GM19023 (cell line): ENCODE data around the gene ISX.

Experiments used
- ATAC-seq: cut with Tn5 transposase; IDR thresholded peaks from one replicate; pipeline ENCODE4 v1.9.1; 2021; ENCODE audit warnings: mild to moderate bottlenecking, moderate library complexity; ENCODE audit not compliant: unreplicated experiment

ISX gene

DNA sequence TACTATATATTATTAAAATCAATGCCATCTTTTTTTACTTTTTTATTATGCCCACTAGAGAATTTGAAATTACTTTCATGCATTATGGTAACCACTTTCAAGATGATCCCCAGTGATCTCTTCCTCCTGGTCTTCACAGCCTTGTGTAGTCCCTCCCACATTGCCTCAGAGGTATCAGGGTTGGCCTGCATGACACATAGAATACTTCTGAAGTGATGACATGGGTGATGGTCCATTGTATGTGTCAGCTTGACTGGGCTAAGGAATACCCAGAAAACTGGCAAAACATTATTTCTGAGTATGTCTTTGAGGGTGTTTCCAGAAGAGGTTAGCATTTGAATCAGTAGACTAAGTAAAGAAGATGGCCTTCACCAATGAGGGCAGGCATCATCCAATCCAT is 14.2 kb upstream of the ISX start:
- ATAC-seq, result no peak

DNA sequence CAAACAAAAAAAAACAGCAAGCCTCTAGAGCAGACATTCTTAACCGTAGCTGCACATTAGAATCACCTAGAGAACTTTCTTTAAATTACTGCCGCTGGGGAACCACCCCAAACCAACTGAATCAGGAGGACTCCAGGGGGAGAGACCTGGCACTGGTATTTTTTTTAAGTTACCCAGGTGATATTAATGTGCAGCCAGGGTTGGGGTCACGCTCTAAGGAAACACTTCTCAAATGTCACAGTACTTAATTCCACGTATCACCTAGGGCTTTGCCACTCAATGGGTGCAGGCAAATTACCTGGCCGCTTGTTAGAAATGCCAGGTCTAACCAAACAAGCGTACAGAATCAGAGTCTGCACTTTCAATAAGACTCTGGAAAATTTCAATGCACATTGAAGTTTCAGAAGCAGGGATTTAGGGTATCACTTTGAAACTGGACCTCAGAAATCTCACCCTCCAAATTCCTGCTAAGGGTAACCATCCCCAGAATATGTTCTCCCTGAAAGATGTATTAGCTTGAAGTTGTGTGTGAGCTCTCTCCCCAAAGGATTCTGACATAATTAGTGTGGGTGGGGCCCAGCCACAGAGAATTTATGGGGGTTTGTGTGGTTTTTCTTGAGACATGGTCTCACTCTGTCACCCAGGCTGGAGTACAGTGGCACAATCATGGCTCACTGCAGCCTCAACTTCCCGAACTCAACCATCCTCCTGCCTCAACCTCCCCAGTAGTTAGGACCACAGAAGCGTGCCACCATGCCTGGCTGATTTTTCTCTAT is 12.7 kb upstream of the ISX start:
- no peak for ATAC-seq

- ATAC-seq, result no peak
These were observed 11.9 kb upstream of the ISX start for GRCh38 chr22:35054064-35054463.

GRCh38 chr22:35056486-35056885 is 9.5 kb upstream of the ISX start:
- ATAC-seq, result no peak

DNA sequence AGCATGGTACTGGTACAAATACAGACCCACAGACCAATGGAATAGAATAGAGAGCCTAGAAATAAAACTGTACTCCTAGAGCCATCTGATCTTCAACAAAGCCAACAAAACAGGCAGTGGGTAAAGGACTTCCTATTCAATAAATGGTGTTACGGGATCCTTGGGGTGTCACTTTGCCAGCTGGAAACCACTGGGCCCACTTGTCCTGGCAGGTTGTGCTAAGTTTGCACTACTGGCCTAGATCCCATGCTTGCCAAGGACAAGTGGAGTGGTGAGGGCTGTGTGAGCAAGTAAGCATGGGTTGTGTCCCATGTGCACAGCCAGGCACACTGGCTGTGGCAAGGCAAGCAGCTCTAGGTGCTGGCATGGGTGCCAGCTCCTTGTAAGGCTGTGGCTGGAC is 8.8 kb upstream of the ISX start:
- no peak for ATAC-seq

- ATAC-seq, result no peak
These were observed 6.3 kb upstream of the ISX start for GRCh38 chr22:35059632-35060031.

GRCh38 chr22:35064664-35065063 is 1.3 kb upstream of the ISX start:
- peak; percentile 71 for ATAC-seq

GRCh38 chr22:35065183-35065582 is 775 bp upstream of the ISX start:
- no peak for ATAC-seq

DNA sequence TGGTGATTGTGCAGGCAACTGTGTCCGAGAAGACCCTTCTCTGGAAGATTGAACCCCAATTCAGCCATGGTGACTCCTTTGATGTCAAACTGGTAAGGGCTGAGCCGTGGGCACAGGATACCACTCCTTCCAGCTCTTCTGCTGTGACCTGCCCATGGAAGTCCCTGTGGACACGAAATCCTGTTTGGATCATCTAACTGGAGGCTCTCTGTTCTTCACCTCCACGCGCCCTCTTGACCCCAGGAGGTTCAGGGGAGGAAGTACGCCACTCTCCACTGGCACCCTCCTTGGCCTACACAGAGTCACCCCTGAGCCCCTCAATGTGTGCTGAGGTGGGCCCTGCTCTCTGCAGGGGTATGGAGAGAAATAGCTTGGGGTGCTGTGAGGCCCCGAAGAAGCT is 810 bp downstream of the ISX start:
- ATAC-seq, result no peak

- ATAC-seq, result no peak
These were observed 3.6 kb downstream of the ISX start for GRCh38 chr22:35069541-35069940.

DNA sequence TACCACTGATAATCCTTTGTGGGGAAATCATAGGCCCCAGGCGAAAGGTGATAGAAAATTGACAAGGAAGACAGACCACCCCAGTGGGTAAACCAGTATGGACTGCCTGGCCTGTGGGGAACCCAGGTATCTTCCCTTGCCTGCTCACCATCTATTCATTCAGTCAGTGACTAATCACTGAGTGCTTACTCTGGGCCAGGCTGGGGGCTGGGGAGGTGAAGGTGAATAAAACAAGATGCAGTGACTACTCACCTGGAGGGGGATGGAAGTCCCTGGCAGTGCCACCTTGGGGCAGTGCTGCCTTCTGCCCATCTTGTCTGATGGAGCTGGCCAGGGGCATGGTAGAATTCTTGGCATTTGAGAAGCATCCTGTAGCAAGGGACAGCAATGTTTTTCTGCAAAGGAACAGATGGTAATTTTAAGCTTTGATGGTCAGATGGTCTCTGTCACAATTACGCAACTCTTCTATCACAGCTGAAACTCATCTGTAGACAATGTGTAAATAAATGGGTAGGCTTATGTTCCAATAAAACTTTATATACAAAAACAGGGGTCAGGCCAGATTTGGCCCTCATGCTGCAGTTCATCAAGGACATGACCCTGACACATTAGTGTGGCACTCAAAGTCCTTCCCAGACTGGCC is 4.6 kb downstream of the ISX start:
- ATAC-seq, result no peak

GRCh38 chr22:35071784-35072183 is 5.8 kb downstream of the ISX start:
- ATAC-seq, result no peak

GRCh38 chr22:35072925-35073324 is 7.0 kb downstream of the ISX start:
- no peak for ATAC-seq

GRCh38 chr22:35074583-35074982 is 8.6 kb downstream of the ISX start:
- ATAC-seq, result no peak

GRCh38 chr22:35076630-35077029 is 10.7 kb downstream of the ISX start:
- ATAC-seq, result no peak

GRCh38 chr22:35085621-35086020 is 19.7 kb downstream of the ISX start:
- no peak for ATAC-seq

DNA sequence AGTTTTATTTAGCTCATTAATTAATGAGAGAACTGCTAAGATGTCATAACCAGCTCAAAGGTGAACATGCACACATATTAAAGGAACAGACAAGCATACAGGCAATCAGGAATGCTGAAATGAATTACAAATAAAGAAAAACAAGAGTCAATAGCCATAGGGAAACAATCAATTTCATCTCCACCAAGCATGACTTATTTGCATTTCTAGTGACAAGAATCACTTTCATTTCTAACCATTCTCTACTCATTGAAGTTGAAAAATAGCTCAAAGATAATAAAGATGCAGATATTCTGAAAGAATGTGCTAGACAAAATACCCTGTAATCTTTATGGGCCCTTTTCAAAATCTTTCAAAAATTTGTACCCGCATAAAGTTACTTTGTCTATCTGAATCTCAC is 23.2 kb downstream of the ISX start:
- no peak for ATAC-seq

DNA sequence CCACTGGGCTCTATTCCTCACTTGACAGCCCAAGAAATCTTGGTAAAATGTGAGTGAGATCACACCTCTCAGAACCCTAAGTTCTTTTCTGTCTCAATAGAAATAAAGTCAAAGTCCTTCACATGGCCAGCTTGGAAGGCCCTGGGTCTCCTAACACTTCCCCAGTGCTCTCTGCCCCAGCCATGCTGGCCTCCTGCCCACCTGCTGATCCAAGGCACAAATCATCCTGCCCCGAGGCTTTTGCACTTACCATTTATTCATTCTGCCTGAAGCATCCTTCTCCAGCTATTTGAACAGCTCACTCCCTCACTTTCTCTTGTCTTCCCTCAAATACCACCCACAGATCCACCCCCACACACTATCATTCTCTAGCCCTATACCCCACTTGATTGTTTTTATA is 26.4 kb downstream of the ISX start:
- ATAC-seq, result no peak

DNA sequence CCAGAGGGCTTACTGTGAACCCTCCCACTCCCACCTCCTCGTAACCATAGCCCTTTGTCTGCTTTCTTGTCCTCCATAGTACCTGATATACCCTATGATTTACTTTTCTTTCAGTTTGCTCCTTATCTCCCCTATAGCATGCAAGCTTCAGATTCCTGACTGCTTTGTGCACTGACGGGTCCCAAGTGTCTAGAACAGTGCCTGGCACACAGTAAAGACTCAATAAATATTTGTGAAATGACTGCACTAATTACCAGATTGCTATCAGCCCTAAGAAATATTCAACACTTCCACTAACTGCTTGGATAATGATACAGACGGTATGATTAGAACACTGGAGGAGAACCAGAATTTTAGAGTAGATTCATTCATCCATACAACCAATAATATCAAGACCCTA is 33.0 kb downstream of the ISX start:
- no peak for ATAC-seq

- ATAC-seq, result no peak
These were observed 33.9 kb downstream of the ISX start for GRCh38 chr22:35099883-35100282.

- no peak for ATAC-seq
These were observed 36.7 kb downstream of the ISX start for GRCh38 chr22:35102663-35103062.

- ATAC-seq, result no peak
These were observed 37.8 kb downstream of the ISX start for GRCh38 chr22:35103761-35104160.

GRCh38 chr22:35104491-35104890 is 38.5 kb downstream of the ISX start:
- no peak for ATAC-seq
